OCI-LY7 (cell line): Measurements from ENCODE around the gene SUPT20H. TPM values are rescaled to one million over a fixed set of nuclear protein-coding genes. Genes with fewer than 3 reads are reported as not detected.

Source experiments
- BruUV-seq: library from RNA; stranded (reverse); fragments of 400-500 nt; replicated peaks from 2 replicates; lab custom pipeline; 2021; lab: Mats Ljungman, UMichigan
- CTCF ChIA-PET: fragments of 300-600 bp; sonication (Branson Sonifier 250); formaldehyde crosslinking; loops from one replicate; lab custom pipeline; 2022; ENCODE audit warnings: antibody characterized with exemption; ENCODE audit not compliant: unreplicated experiment; lab: Charles Lee
- POLR2A ChIA-PET: fragments of 300-600 bp; sonication (Branson Sonifier 250); formaldehyde crosslinking; loops from one replicate; lab custom pipeline; 2022; ENCODE audit warnings: antibody characterized with exemption; lab: Charles Lee
- DNase-seq: peaks from one replicate; pipeline ENCODE4 v3.0.0-alpha.2; 2015; ENCODE audit warnings: low spot score
- H2AFZ ChIP-seq: fragments of 200-600 bp; sonication (generic), shearing (Covaris generic); 2 replicates; pipeline ENCODE4 v1.6.1; 2014; ENCODE audit warnings: mild to moderate bottlenecking, antibody characterized with exemption, low read length, moderate library complexity
- H3K27ac ChIP-seq: fragments of 200-600 bp; sonication (generic); 2 replicates; pipeline ENCODE4 v1.5.1; 2014; ENCODE audit warnings: mixed run types, low read depth, mild to moderate bottlenecking, moderate library complexity, low read length, inconsistent platforms; ENCODE audit not compliant: poor library complexity, severe bottlenecking
- H3K36me3 ChIP-seq: fragments of 200-600 bp; sonication (generic); 2 replicates; pipeline ENCODE4 v1.6.1; 2014; ENCODE audit warnings: mild to moderate bottlenecking, antibody characterized with exemption, low read length, moderate library complexity, mixed read lengths; ENCODE audit not compliant: insufficient read depth
- H3K4me1 ChIP-seq: fragments of 200-600 bp; sonication (generic); 2 replicates; pipeline ENCODE4 v1.5.1; 2014; ENCODE audit warnings: mild to moderate bottlenecking, low read length; ENCODE audit not compliant: insufficient read depth, poor library complexity, severe bottlenecking
- H3K4me2 ChIP-seq: fragments of 200-600 bp; sonication (generic); 2 replicates; pipeline ENCODE4 v1.6.1; 2014; ENCODE audit warnings: mild to moderate bottlenecking, low read length
- H3K4me3 ChIP-seq: fragments of 200-600 bp; sonication (generic); 2 replicates; pipeline ENCODE4 v1.5.1; 2014; ENCODE audit warnings: mild to moderate bottlenecking, low read depth, low read length; ENCODE audit not compliant: poor library complexity, severe bottlenecking
- H3K79me2 ChIP-seq: fragments of 200-600 bp; sonication (generic); 2 replicates; pipeline ENCODE4 v1.6.1; 2016; ENCODE audit warnings: low read depth, mild to moderate bottlenecking, low read length, moderate library complexity, mixed read lengths; ENCODE audit not compliant: insufficient read depth
- H3K9me2 ChIP-seq: fragments of 200-600 bp; sonication (generic); 2 replicates; pipeline ENCODE4 v1.6.1; 2016; ENCODE audit warnings: mild to moderate bottlenecking, low read length, mixed read lengths; ENCODE audit not compliant: insufficient read depth
- H3K9me3 ChIP-seq: fragments of 200-600 bp; sonication (generic); 2 replicates; pipeline ENCODE4 v1.6.1; 2014; ENCODE audit warnings: mild to moderate bottlenecking, mixed run types, low read length, mixed read lengths
- H4K20me1 ChIP-seq: fragments of 200-600 bp; sonication (generic); 2 replicates; pipeline ENCODE4 v1.6.1; 2014; ENCODE audit warnings: mild to moderate bottlenecking, antibody characterized with exemption, low read length, moderate library complexity, mixed read lengths; ENCODE audit not compliant: insufficient read depth
- EZH2phosphoT487 ChIP-seq: fragments of 200-600 bp; sonication (generic); IDR thresholded peaks from 2 replicates; pipeline ENCODE4 v1.6.1; 2018; ENCODE audit warnings: low read depth, borderline replicate concordance, mild to moderate bottlenecking, mixed run types, antibody characterized with exemption, low read length, moderate library complexity, mixed read lengths
- intact Hi-C: fragments of 100-400 bp; cut with micrococcal nuclease; formaldehyde crosslinking; loops from one replicate; pipeline ENCODE4 v1.10.0; 2022; ENCODE audit not compliant: unreplicated experiment
- total RNA-seq, 2 experiments: library from RNA; depleted of rRNA in 1 of 2; stranded (reverse); fragments of >200 nt in 1 of 2; shearing (Covaris generic) in 1 of 2; gene quantifications; 2 replicates each; pipeline ENCODE4 v1.2.3, GENCODE V29; 2014 to 2022
- TF ChIP-seq, protein P1 (sequence below): fragments of 200-600 bp; sonication (generic); conservative IDR thresholded peaks from 2 replicates; pipeline ENCODE4 v1.5.1; 2014; ENCODE audit warnings: mild to moderate bottlenecking, antibody characterized with exemption, low read length, moderate library complexity, mixed read lengths

The SUPT20H gene
- total RNA-seq, 2 experiments from 2014 or later, result 53.0 to 88.3 TPM

DNA sequence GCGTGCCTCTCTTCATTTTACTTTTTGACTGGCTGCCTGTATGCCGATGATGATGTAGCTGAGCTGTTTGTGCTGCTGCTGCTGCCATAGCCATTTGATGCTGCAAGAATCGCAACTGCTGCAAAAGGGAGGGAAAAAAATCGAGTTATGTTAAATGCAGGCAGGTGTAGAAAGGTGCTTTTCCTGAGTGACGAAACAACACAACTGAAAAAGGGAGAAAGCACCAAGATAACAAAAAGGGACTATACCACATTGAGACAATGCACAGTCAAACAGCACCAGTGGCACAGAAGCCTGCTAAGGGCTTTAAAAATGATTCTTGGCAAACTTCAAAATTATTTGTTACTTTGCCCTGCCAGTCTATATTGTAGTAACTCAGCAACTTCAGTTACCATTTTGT, 49.8 kb downstream of the SUPT20H start:
- Histone ChIP-seq H3K9me2 (no peaks in the 10 kb centered on the region), H3K79me2 (no peaks in the 10 kb centered on the region), H3K27ac (no peak overlapping the region), H3K4me1 (peaks cover 3% of the 10 kb centered on the region), H3K4me2 (no peak overlapping the region), H3K9me3 (no peaks in the 10 kb centered on the region), H2AFZ (no peak overlapping the region), H3K36me3 (peaks cover 100% of the 10 kb centered on the region), H3K4me3 (no peak overlapping the region), H4K20me1 (0 out of 2 replicates have a peak, but pooled peaks cover 6% of the 10 kb centered on the region)
- no peak for DNase-seq
- BruUV-seq, result no TSS peak
- intact Hi-C loops, result no loop called here
- TF ChIP-seq EZH2phosphoT487, result no peak
- CTCF ChIA-PET, result no interaction called here
- POLR2A ChIA-PET, result interaction anchor here (2.2 kb wide), 1 partner anchor 37 kb away, joined by 10 read pairs; no protein-coding TSS in a partner anchor

DNA sequence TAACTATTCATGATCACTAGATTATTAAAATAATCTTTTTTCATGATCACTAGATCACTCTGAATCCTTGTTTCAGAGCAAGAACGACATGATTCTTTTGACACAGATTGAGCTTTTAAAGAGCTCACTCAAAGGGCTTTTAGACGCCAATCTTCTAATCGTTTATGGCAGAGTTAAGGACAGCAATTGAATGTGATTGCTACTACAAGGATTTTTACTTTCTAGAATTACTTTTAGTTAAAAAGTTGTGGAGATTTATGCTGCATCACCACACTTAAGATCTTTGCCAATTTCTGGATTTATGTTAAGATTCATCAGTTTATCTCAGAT, 57.6 kb downstream of the SUPT20H start:
- peaks cover 29% of the 10 kb centered on the region for H3K4me1 ChIP-seq
- H4K20me1 ChIP-seq, result peaks cover 10% of the 10 kb centered on the region; the same call in 1 of the 2 replicates
- peak overlapping the region; percentile 93 for H3K4me2 ChIP-seq
- POLR2A ChIA-PET, result interaction anchor here (0.5 to 3.9 kb wide), 8 partner anchors 10 to 179 kb away, joined by 3 to 25 read pairs (median 8); no protein-coding TSS in a partner anchor
- peak overlapping the region; percentile 91 for H3K27ac ChIP-seq
- H3K9me2 ChIP-seq, result no peaks in the 10 kb centered on the region
- no peaks in the 10 kb centered on the region for H3K9me3 ChIP-seq
- intact Hi-C loops, result loop anchor here (1.0 kb wide), 1 partner anchor 57 kb away; the partner anchor contains the start of gene SUPT20H
- DNase-seq, result peak; percentile 19
- H2AFZ ChIP-seq, result peak overlapping the region; percentile 15; the same call in 1 of the 2 replicates
- peak overlapping the region; percentile 98 for H3K4me3 ChIP-seq
- BruUV-seq, result no TSS peak
- TF ChIP-seq, protein P1, sequence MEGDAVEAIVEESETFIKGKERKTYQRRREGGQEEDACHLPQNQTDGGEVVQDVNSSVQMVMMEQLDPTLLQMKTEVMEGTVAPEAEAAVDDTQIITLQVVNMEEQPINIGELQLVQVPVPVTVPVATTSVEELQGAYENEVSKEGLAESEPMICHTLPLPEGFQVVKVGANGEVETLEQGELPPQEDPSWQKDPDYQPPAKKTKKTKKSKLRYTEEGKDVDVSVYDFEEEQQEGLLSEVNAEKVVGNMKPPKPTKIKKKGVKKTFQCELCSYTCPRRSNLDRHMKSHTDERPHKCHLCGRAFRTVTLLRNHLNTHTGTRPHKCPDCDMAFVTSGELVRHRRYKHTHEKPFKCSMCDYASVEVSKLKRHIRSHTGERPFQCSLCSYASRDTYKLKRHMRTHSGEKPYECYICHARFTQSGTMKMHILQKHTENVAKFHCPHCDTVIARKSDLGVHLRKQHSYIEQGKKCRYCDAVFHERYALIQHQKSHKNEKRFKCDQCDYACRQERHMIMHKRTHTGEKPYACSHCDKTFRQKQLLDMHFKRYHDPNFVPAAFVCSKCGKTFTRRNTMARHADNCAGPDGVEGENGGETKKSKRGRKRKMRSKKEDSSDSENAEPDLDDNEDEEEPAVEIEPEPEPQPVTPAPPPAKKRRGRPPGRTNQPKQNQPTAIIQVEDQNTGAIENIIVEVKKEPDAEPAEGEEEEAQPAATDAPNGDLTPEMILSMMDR, result no peak
- TF ChIP-seq EZH2phosphoT487, result no peak
- H3K36me3 ChIP-seq, result peaks cover 49% of the 10 kb centered on the region
- CTCF ChIA-PET, result no interaction called here
- peaks cover 52% of the 10 kb centered on the region for H3K79me2 ChIP-seq

DNA sequence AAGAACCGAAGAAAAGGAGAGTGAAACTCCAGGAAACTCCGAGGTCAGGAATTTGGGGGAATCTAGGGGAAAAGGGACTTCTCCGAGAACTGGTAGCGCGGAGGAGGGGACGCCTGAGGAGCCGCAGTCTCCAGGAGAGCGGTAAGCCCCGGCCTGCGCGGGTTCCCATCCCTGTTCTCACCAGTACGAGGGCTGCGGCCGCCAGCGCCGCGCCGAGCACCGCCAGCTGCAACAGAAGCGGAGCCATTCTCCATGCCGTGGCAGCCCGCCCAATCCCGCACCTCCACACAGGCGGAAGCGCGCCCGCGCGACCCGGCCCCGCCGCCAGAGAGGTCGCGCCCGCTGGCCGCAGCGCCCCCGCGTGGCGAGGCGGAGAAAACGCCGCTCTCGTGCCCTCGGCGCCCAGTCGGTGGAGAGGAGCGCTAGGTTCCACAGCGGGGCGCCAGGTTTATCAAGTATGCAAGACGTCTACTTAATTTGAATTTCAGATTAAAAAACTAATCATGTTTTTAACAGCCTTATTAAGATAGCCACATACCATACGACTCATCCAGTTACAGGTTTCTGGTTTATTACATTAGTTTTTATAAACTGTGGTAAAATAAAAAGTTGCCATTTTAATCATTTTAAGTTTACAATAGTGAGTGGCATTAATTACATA, 60.3 kb downstream of the SUPT20H start, which contains the start of gene ALG5:
Gene ALG5 (minus strand): TSS at position 287 of the 661 bp plus-strand sequence. CDS start 40 bp downstream, at position 247.
- H3K9me3 ChIP-seq, result no peaks in the 10 kb centered on the region
- peak within 1 kb of the TSS; percentile 83; the same call in 1 of the 2 replicates for H2AFZ ChIP-seq
- CTCF ChIA-PET, result no interaction called here
- peak within 1 kb of the TSS; percentile 98 for H3K4me2 ChIP-seq
- peaks cover 9% of the 10 kb centered on the region; the same call in 1 of the 2 replicates for H4K20me1 ChIP-seq
- peak; percentile 93 for DNase-seq
- POLR2A ChIA-PET, result interaction anchor here (0.7 to 3.9 kb wide), 7 partner anchors 9 to 835 kb away, joined by 3 to 25 read pairs (median 4); no protein-coding TSS in a partner anchor
- H3K79me2 ChIP-seq, result peaks cover 73% of the 10 kb centered on the region
- H3K4me1 ChIP-seq, result peaks cover 26% of the 10 kb centered on the region
- peak within 1 kb of the TSS; percentile 91 for H3K27ac ChIP-seq
- H3K36me3 ChIP-seq, result peaks cover 42% of the 10 kb centered on the region
- intact Hi-C loops, result loop anchor here (1.0 kb wide), 2 partner anchors 69 to 180 kb away; partner anchors contain the start of gene RFXAP
- peak within 1 kb of the TSS; percentile 98 for H3K4me3 ChIP-seq
- BruUV-seq, result no TSS peak
- H3K9me2 ChIP-seq, result no peaks in the 10 kb centered on the region
- TF ChIP-seq EZH2phosphoT487, result no peak
- TF ChIP-seq, protein P1, result peak; percentile 99
